BLaER1 (cell line): ENCODE data around the gene SLC1A7.

ENCODE experiments used
- H3K27ac ChIP-seq: shearing (Covaris generic); formaldehyde crosslinking; 2 replicates; pipeline ENCODE4 v1.8.1; 2022
- H3K27me3 ChIP-seq: shearing (Covaris generic); formaldehyde crosslinking; 2 replicates; pipeline ENCODE4 v1.8.1; 2022
- H3K36me3 ChIP-seq: shearing (Covaris generic); formaldehyde crosslinking; 2 replicates; pipeline ENCODE4 v1.8.1; 2022
- H3K4me1 ChIP-seq: shearing (Covaris generic); formaldehyde crosslinking; 2 replicates; pipeline ENCODE4 v1.8.1; 2022
- H3K4me2 ChIP-seq: shearing (Covaris generic); formaldehyde crosslinking; 2 replicates; pipeline ENCODE4 v1.8.1; 2022
- H3K4me3 ChIP-seq: shearing (Covaris generic); formaldehyde crosslinking; 2 replicates; pipeline ENCODE4 v1.8.1; 2022
- H3K9ac ChIP-seq: shearing (Covaris generic); formaldehyde crosslinking; 2 replicates; pipeline ENCODE4 v1.8.1; 2022
- H3K9me3 ChIP-seq: shearing (Covaris generic); formaldehyde crosslinking; 2 replicates; pipeline ENCODE4 v1.8.1; 2022
- H4K20me1 ChIP-seq: shearing (Covaris generic); formaldehyde crosslinking; 2 replicates; pipeline ENCODE4 v1.8.1; 2022
- Cebpa-rat ChIP-seq: shearing (Covaris generic); IDR thresholded peaks from 2 replicates; pipeline ENCODE4 v1.8.1; 2022

Gene SLC1A7

GRCh38 chr1:53180951-53181350 is 38.5 kb upstream of the SLC1A7 start:
- Histone ChIP-seq H4K20me1 (no peaks in the 10 kb centered on the region), H3K27ac (no peak overlapping the region), H3K4me2 (no peak overlapping the region), H3K9me3 (no peaks in the 10 kb centered on the region), H3K9ac (no peak overlapping the region), H3K27me3 (no peaks in the 10 kb centered on the region), H3K4me1 (no peaks in the 10 kb centered on the region), H3K4me3 (no peak overlapping the region), H3K36me3 (no peaks in the 10 kb centered on the region)
- no peak for TF ChIP-seq Cebpa-rat

GRCh38 chr1:53180226-53180625 is 37.8 kb upstream of the SLC1A7 start:
- Histone ChIP-seq H3K27ac (no peak overlapping the region), H3K4me1 (no peaks in the 10 kb centered on the region), H3K4me3 (no peak overlapping the region), H4K20me1 (no peaks in the 10 kb centered on the region), H3K9me3 (no peaks in the 10 kb centered on the region), H3K4me2 (no peak overlapping the region), H3K27me3 (no peaks in the 10 kb centered on the region), H3K9ac (no peak overlapping the region), H3K36me3 (no peaks in the 10 kb centered on the region)
- TF ChIP-seq Cebpa-rat = no peak

DNA sequence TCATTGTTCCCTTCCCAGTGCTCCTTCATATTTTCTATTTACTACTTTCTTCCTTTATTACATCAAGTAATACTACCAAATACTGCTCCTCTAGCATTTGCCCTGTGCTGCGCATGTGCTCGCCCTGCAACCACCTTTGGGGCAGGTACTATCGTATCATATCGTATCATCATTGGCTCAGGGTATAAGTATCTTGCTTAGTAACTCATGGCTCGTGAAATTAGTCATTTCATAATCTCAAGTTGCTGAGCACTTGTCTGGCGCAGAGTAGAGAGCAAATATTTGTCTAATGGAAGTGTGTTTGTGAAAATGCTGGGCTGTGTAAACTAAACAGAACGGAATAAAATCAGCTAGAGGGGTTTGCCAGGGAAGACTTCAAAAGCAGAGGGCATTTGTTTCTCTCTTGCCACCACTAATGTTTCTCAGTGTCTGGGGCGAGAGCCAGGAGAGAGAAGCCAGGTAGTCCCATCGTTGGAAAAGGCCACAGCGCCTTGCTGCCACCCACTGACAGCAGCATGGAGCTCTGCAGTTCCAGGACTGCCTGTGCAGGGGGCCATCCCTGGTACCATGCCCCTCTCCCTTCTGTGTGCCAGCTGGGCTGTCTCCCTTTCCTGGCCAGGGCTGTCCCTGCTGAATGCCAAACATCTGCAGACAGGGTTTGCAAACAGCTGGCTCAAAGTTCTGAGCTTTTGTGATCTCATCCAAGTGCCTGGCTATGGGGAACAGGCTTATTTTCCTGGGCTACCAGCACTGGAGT is 34.2 kb upstream of the SLC1A7 start:
- TF ChIP-seq Cebpa-rat = no peak
- no peaks in the 10 kb centered on the region for H4K20me1 ChIP-seq
- H3K9me3 ChIP-seq = no peaks in the 10 kb centered on the region
- H3K36me3 ChIP-seq = no peaks in the 10 kb centered on the region
- no peak overlapping the region for H3K9ac ChIP-seq
- no peak overlapping the region for H3K4me2 ChIP-seq
- H3K4me1 ChIP-seq = peaks cover 6% of the 10 kb centered on the region; the same call in 1 of the 2 replicates
- no peak overlapping the region for H3K4me3 ChIP-seq
- no peak overlapping the region for H3K27ac ChIP-seq
- no peaks in the 10 kb centered on the region for H3K27me3 ChIP-seq

DNA sequence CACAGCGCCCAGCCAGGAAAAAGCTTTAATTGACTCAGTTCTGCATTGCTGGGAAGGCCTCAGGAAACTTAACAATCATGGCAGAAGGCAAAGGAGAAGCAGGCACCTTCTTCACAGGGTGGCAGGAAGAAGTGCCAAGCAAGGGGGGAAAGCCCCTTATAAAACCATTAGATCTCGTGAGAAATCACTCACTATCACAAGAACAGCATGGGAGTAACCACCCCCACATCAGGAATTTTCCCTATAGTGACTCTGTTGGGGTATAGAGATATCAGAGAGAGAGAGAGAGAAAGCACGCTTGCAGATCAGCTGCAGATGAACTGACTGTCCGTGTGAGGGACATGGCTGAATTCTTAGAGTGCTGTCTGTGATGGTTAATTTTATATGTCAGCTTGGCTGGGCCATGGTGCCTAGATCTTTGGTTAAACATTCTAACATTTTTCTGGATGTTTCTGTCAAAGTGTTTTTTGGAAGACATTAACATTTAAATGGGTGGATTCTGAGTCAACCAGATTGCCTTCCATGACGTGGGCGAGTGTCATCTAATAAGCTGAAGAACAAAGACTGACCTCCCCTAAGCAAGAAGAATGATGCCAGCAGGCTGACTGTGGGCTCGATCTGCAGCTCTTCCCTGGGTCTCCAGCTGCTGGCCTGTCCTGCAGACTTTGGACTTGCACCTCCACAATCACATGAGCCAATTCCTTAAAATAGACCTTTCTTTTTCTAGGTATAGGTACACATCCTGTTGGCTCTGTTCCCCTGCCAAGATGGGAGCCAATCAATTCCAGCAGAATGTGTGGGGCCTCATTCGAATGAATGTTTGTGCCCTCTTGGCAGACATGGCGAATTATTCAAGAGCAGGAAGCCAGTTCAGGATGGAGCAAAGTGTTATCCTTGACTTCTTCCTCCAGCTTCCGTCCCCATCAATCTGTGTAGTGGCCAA is 32.8 kb upstream of the SLC1A7 start:
- H3K4me3 ChIP-seq = no peak overlapping the region
- no peak overlapping the region for H3K4me2 ChIP-seq
- no peak for TF ChIP-seq Cebpa-rat
- no peaks in the 10 kb centered on the region for H3K27me3 ChIP-seq
- no peak overlapping the region for H3K9ac ChIP-seq
- H3K4me1 ChIP-seq = peaks cover 6% of the 10 kb centered on the region; the same call in 1 of the 2 replicates
- H3K36me3 ChIP-seq = no peaks in the 10 kb centered on the region
- no peak overlapping the region for H3K27ac ChIP-seq
- no peaks in the 10 kb centered on the region for H3K9me3 ChIP-seq
- H4K20me1 ChIP-seq = no peaks in the 10 kb centered on the region

- no peak overlapping the region for H3K27ac ChIP-seq
- no peaks in the 10 kb centered on the region for H3K36me3 ChIP-seq
- no peak overlapping the region for H3K4me3 ChIP-seq
- no peaks in the 10 kb centered on the region for H3K27me3 ChIP-seq
- no peak overlapping the region for H3K9ac ChIP-seq
- H3K9me3 ChIP-seq = no peaks in the 10 kb centered on the region
- H3K4me1 ChIP-seq = peaks cover 6% of the 10 kb centered on the region; the same call in 1 of the 2 replicates
- H4K20me1 ChIP-seq = no peaks in the 10 kb centered on the region
- TF ChIP-seq Cebpa-rat = no peak
- H3K4me2 ChIP-seq = peak overlapping the region; percentile 19; the same call in 1 of the 2 replicates
Measured at GRCh38 chr1:53172426-53173128, 30.1 kb upstream of the SLC1A7 start.

GRCh38 chr1:53166912-53167311 is 24.5 kb upstream of the SLC1A7 start:
- Histone ChIP-seq H3K9ac (no peak overlapping the region), H3K27ac (no peak overlapping the region), H3K9me3 (no peaks in the 10 kb centered on the region), H3K27me3 (no peaks in the 10 kb centered on the region), H4K20me1 (no peaks in the 10 kb centered on the region), H3K36me3 (no peaks in the 10 kb centered on the region), H3K4me1 (no peaks in the 10 kb centered on the region), H3K4me2 (no peak overlapping the region), H3K4me3 (no peak overlapping the region)
- TF ChIP-seq Cebpa-rat = no peak

GRCh38 chr1:53166366-53166765 is 23.9 kb upstream of the SLC1A7 start:
- H3K27me3 ChIP-seq = no peaks in the 10 kb centered on the region

GRCh38 chr1:53165408-53165961 is 23.0 kb upstream of the SLC1A7 start:
- Histone ChIP-seq H3K9me3 (no peaks in the 10 kb centered on the region), H3K4me3 (no peak overlapping the region), H4K20me1 (no peaks in the 10 kb centered on the region), H3K4me1 (no peaks in the 10 kb centered on the region), H3K27ac (no peak overlapping the region), H3K36me3 (no peaks in the 10 kb centered on the region), H3K4me2 (no peak overlapping the region), H3K27me3 (no peaks in the 10 kb centered on the region), H3K9ac (no peak overlapping the region)
- no peak for TF ChIP-seq Cebpa-rat

More at GRCh38 chr1:53166366-53166765, 23.9 kb upstream of the SLC1A7 start:
- H3K27ac ChIP-seq = no peak overlapping the region
- no peaks in the 10 kb centered on the region for H4K20me1 ChIP-seq
- no peaks in the 10 kb centered on the region for H3K4me1 ChIP-seq
- no peaks in the 10 kb centered on the region for H3K36me3 ChIP-seq
- H3K4me3 ChIP-seq = no peak overlapping the region
- no peaks in the 10 kb centered on the region for H3K9me3 ChIP-seq
- no peak for TF ChIP-seq Cebpa-rat
- H3K4me2 ChIP-seq = no peak overlapping the region
- no peak overlapping the region for H3K9ac ChIP-seq

DNA sequence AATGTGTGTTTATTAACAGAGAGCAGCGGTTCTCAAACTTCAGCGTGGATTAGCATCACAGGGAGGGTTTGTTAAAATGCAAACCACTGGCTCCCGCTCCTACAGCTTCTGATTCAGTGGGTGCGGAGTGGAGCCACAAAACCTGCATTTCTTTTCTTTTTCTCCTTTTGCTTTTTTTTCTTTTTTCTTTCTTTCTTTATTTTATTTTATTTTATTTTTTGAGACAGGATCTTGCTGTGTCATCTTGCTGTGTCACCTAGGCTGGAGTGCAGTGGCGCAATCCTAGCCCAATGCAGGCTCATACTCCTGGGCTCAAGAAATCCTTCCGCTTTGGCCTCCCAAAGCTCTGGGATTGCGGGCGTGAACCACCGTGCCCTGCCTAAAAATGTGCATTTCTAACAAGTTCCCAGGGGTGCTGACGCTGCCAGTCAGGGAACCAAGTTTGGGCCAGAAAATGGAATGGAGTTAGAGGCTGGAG is 20.9 kb upstream of the SLC1A7 start:
- H3K4me2 ChIP-seq = no peak overlapping the region
- TF ChIP-seq Cebpa-rat = no peak
- H3K27ac ChIP-seq = no peak overlapping the region
- no peaks in the 10 kb centered on the region for H3K36me3 ChIP-seq
- no peaks in the 10 kb centered on the region for H3K4me1 ChIP-seq
- H3K9ac ChIP-seq = no peak overlapping the region
- H3K9me3 ChIP-seq = no peaks in the 10 kb centered on the region
- H3K4me3 ChIP-seq = no peak overlapping the region
- H3K27me3 ChIP-seq = no peaks in the 10 kb centered on the region
- H4K20me1 ChIP-seq = no peaks in the 10 kb centered on the region
